AG08396 (cell line): ENCODE measurements around the gene CD109.
"Not testable (repeated sequence)": the region's sequence is repeated elsewhere in the genome, so short reads cannot be mapped to it uniquely, and the experiment has no call there.

ENCODE experiments used
- DNase-seq: peaks from one replicate; pipeline ENCODE4 v3.0.0; 2012; ENCODE audit warnings: low spot score, mixed read lengths

The CD109 gene

GRCh38 chr6:73695619-73696421 is at the start of gene CD109:
TSS of gene CD109 (plus strand) at chr6:73696203. CDS start at chr6:73696216, 13 bp downstream.
- peak; percentile 64 for DNase-seq

- DNase-seq: peak; percentile 30
Observed at GRCh38 chr6:73648166-73648565, 47.8 kb upstream of the CD109 start.

- DNase-seq: no peak
Observed at GRCh38 chr6:73649783-73650182, 46.2 kb upstream of the CD109 start.

DNA sequence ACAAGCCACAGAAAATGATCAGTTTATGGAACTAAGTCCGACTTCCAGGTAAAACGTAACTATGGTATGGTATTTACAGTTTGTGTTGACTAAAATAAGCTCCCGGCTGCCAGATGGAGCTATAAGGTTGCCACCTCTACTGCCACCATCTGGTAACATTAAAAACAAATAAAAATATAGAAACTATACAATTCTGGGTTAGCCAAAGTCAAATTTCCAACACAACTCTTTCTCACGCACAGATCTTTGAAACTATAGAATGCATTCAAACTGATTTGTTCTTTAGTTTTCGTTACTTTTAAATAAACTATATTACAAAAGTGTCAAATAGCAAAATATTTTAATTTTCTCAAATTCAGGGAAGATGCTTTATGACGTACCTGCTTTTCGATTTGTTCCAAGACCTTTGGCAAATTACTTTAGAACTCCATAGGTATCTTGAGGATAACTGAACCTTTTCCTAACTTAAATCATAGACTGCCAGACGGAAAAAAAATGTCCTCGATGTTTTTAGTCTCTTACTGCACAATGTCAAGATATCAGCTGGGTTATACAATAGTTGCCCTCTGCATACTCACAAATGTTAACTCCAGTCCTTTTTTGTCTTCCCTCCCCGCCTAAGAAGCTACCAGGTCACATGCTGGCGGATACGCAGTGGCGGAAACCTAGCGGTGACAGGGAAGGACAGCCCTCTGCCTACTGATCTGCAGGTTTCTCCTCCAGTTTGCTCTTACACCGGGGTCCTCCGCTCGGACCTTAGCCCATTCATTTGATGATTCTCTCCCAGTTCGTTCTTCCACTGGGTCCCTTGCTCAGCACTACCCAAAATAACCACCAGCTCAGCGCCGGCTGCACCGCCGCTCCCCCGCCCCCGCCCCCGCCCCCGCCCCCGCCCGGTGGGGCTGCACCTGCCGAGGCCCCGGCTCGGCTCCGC is 43.1 kb upstream of the CD109 start:
- peak; percentile 72 for DNase-seq

DNA sequence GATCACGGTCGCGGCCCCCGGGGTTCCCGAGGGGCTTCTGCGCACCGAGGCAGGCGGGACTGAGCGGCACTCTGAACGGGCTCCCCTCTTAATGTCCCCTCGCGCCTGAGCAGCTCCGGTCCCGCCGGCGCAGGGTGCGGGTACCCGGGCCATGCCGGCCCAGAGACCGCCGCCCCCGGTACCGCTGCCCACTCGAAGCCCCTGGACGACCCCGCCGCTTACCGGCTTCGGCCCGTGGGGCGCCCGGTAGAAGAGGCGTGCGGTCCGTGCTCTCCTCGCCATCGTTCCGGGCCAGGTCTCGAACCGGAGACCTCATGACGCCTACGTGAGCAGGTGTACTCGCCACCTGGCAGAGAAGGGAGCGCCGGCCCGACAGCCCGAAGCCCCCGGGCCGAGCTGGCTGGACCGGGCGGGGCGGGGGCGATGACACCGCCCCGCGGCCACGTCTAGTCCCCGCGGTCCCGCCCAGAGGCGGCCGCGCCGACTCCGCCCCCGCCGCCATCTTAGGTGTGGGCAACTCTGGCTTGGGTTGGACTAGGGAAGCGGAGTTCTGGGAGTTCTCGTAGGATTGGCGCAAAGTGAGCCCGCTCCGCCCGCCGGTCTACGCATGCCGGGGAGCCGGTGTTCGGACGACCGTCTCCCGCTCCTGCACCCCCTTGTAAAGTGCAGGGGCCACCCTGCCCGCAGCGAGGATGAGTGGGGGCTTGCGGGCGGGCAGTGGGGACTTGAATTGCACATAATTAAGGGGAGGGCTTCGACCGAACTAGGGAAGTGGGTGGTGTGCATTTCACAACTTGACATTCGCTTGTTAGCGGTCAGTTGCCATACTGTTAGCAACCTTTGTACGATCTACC is 42.2 kb upstream of the CD109 start, which contains the start of gene SLC17A5:
SLC17A5 (minus strand) TSS at position 422 of the 854 bp plus-strand sequence; CDS start at position 316, 106 bp downstream.
- peak; percentile 97 for DNase-seq

DNA sequence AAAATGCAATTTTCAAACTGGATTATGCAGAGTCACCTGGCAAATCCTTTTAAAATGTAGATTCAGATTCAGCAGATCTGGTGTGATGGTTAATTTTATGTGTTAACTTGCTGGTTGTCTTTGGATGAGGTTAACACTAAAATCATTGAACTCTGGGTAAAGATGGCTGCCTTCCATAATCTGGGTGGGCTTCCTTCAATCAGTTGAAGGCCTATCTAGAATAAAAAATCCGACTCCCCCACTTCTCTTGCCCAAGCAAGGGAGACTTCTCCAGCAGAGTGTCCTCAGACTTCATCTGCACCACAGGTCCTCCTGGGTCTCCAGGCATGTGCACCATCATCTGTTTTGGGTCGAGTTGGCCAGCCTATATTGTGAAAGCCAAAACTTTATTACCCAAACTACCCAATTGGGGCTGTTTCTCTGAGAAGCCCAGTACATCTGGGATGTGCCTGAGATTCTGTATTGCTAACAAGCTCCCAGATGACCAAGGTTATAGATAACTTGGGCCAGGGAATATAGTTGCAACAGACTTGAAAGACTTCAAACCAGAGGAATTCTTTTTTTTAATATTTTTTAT is 40.6 kb upstream of the CD109 start:
- DNase-seq: no peak

- no peak for DNase-seq
Observed at GRCh38 chr6:73656531-73657145, 39.4 kb upstream of the CD109 start.

DNA sequence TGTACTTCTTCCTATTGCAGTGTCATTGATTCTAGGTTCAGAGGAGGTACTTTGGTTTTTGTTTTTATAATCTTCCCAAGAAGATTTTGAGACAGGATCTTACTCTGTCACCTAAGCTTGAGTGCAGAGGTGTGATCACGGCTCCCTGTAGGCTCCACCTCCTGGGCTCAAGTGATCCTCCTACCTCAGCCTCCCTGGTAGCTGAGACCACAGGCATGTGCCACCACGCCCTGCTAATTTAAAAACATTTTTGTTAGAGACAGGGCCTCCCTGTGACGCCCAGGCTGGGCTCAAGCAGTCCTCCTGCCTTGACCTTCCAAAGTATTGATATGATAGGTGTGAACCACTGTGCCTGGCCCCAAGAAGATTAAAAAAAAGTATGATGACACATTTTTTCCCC is 38.8 kb upstream of the CD109 start:
- DNase-seq: no peak

- no peak for DNase-seq
Observed at GRCh38 chr6:73664701-73665100, 31.3 kb upstream of the CD109 start.

DNA sequence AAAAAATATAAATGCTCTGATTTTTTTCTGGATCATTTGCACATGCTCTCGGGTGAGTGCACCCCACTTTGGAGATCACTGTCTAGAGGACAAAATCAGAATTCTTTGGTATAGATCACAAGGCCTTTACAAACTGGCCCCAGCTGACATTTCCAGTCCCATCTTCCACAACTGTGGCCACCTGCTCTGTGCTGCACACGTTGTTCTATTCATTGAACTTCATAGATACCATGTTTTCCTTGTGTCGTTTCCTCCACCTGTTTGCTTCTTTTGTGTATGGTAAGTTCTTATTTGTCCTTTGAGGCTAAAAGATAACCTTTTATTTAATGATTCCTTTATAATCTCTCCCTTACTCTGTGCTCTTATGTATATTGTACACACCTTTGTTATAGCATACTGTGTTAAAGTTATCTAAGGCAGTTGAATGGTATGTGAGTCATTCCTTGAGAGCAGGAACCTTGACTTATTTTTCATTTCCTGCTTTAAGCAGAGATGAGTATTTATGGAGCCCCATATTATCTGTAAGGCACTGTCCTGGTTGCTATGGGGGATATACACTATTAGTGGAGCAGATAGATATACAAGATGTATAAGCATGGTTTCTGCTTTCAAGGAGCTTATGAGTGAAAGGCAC is 30.2 kb upstream of the CD109 start:
- no peak for DNase-seq

GRCh38 chr6:73666393-73666792 is 29.6 kb upstream of the CD109 start:
- DNase-seq: no peak

- no peak for DNase-seq
Observed at GRCh38 chr6:73667798-73668197, 28.2 kb upstream of the CD109 start.

GRCh38 chr6:73669005-73669404 is 27.0 kb upstream of the CD109 start:
- no peak for DNase-seq

DNA sequence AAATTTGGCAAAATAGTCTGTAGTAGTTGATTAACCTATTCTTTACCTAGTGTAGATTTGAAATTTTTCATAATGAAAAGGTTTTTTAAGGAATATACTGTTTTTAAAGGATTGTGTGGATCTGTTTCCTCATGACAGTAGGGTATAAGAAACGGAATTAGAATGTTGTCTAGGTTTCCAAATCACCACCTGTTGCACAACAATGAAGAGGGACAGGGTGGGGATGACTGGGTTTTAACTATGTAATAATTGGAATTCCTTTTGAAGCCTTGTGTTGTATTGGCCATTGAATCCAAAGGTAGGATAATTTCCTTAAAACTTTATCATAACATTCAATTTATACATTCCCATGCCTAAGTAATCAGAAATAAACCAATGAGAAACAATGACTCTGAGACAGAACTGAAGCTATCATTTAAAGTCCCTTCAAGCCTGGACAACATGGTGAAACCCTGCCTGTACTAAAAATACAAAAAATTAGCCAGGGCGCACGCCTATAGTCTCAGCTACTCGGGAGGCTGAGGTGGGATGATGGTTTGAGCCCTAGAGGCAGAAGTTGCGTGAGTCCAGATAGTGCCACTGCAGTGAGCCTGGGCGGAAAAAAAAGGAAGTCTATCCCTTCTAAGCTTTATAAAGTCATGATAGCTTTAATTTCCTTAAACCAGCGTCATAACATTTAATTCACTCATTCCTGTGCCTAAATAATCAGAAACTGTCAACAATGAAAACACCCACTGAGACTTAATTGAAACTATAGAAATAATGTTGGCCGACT is 23.9 kb upstream of the CD109 start:
- no peak for DNase-seq

DNA sequence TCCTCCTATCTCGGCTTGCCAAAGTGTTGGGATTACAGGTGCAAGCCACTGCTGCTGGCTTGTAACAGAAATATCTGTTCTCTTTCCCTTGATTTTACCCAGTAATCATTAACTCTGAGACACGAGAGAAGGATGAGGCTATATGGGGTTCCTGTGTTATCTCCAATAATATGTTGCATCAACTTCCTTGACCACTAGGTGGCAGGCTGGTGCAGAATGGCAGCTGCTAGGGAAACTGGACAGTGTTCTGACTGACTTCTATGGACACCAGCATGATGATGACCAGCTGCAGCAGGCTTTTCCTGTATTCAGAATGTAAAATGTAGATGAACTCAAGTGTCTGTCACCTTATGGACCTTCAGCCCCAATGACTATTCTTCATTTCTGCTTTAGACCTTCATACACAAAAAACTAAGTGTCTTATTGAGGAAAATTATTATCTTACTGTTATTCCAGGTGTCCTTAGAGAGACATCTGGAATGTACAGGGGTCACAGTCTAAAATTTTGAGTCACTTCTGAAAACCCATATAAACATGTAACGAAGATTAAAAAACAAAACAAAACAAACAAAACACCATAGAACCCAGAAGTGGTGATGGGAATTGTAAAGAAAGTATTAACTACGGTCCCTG is 20.4 kb upstream of the CD109 start:
- peak; percentile 79 for DNase-seq

DNA sequence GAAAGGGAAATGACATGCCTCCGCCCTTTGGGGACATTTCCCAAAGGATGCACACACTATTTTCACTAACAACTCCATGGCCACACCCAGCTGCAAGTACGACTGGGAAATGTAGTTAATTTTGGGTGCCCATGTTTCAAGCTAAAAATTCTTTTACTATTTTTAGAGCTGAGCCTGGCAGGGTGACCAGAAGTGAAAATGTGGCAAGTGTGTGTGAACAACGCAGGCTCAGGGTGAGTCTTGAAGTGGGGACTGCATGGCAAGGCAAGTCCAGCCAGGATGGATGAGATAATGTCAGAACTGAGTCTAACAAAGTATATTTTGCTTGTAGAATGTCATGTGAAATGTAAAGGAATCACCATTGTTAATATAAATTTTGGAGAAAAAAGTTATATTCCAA is 17.0 kb upstream of the CD109 start:
- DNase-seq: no peak

- DNase-seq: not testable (repeated sequence)
Observed at GRCh38 chr6:73679846-73680245, 16.2 kb upstream of the CD109 start.

GRCh38 chr6:73680289-73680918 is 15.6 kb upstream of the CD109 start:
- no peak for DNase-seq

- DNase-seq: not testable (repeated sequence)
Observed at GRCh38 chr6:73683574-73683973, 12.4 kb upstream of the CD109 start.
